Stimulated activated CD8-positive, alpha-beta memory T cell treated with anti-CD3 and anti-CD28 coated beads, Interleukin-7, amount 100 ng/mL, for 48 hours (primary cell): Measurements from ENCODE around the gene MMP7.

ENCODE experiments used
- DNase-seq, 2 donors: peaks; one replicate each; pipeline ENCODE4 v3.0.0-alpha.2; 2020; ENCODE audit warnings: low read depth in 1 of 2; ENCODE audit errors: extremely low read depth in 1 of 2

Gene MMP7

GRCh38 chr11:102530558-102530957 lies at the start of gene MMP7:
MMP7 (minus strand) TSS chr11:102530747; CDS start chr11:102530700, 47 bp downstream.
- DNase-seq: no peak

- DNase-seq: no peak
These were observed 47.2 kb upstream of the MMP7 start for GRCh38 chr11:102577723-102578122.

- no peak for DNase-seq
These were observed 46.6 kb upstream of the MMP7 start for GRCh38 chr11:102577182-102577581.

- no peak for DNase-seq
These were observed 45.8 kb upstream of the MMP7 start for GRCh38 chr11:102576350-102576749.

GRCh38 chr11:102575012-102575411 lies 44.5 kb upstream of the MMP7 start:
- no peak for DNase-seq

- no peak for DNase-seq
These were observed 43.3 kb upstream of the MMP7 start for GRCh38 chr11:102573851-102574250.

- DNase-seq: no peak
These were observed 42.1 kb upstream of the MMP7 start for GRCh38 chr11:102572554-102573220.

GRCh38 chr11:102568851-102569250 lies 38.3 kb upstream of the MMP7 start:
- DNase-seq: no peak

GRCh38 chr11:102566112-102566511 lies 35.6 kb upstream of the MMP7 start:
- no peak for DNase-seq

- no peak for DNase-seq
These were observed 33.6 kb upstream of the MMP7 start for GRCh38 chr11:102564110-102564509.

- DNase-seq: no peak
These were observed 31.1 kb upstream of the MMP7 start for GRCh38 chr11:102561636-102562035.

GRCh38 chr11:102560555-102561011 lies 30.0 kb upstream of the MMP7 start:
- DNase-seq: no peak

- no peak for DNase-seq
These were observed 29.3 kb upstream of the MMP7 start for GRCh38 chr11:102559839-102560238.

- DNase-seq: no peak
These were observed 24.5 kb upstream of the MMP7 start for GRCh38 chr11:102555091-102555490.

GRCh38 chr11:102553835-102554282 lies 23.3 kb upstream of the MMP7 start:
- no peak for DNase-seq

- no peak for DNase-seq
These were observed 22.1 kb upstream of the MMP7 start for GRCh38 chr11:102552447-102553194.

GRCh38 chr11:102552020-102552419 lies 21.5 kb upstream of the MMP7 start:
- no peak for DNase-seq

- DNase-seq: no peak
These were observed 20.7 kb upstream of the MMP7 start for GRCh38 chr11:102551169-102551781.

GRCh38 chr11:102546923-102547471 lies 16.4 kb upstream of the MMP7 start:
- no peak for DNase-seq

- DNase-seq: no peak
These were observed 15.9 kb upstream of the MMP7 start for GRCh38 chr11:102546427-102546826.

- DNase-seq: no peak
These were observed 15.2 kb upstream of the MMP7 start for GRCh38 chr11:102545701-102546100.

- no peak for DNase-seq
These were observed 14.0 kb upstream of the MMP7 start for GRCh38 chr11:102544594-102544993.
